HG02623 (cell line): ENCODE results near the gene P2RY2.
"Not testable (repeated sequence)": the region's sequence is repeated elsewhere in the genome, so short reads cannot be mapped to it uniquely, and the experiment has no call there.

Experiments
- ATAC-seq: cut with Tn5 transposase; IDR thresholded peaks from one replicate; pipeline ENCODE4 v1.9.1; 2021; ENCODE audit warnings: moderate library complexity; ENCODE audit not compliant: unreplicated experiment

The P2RY2 gene

DNA sequence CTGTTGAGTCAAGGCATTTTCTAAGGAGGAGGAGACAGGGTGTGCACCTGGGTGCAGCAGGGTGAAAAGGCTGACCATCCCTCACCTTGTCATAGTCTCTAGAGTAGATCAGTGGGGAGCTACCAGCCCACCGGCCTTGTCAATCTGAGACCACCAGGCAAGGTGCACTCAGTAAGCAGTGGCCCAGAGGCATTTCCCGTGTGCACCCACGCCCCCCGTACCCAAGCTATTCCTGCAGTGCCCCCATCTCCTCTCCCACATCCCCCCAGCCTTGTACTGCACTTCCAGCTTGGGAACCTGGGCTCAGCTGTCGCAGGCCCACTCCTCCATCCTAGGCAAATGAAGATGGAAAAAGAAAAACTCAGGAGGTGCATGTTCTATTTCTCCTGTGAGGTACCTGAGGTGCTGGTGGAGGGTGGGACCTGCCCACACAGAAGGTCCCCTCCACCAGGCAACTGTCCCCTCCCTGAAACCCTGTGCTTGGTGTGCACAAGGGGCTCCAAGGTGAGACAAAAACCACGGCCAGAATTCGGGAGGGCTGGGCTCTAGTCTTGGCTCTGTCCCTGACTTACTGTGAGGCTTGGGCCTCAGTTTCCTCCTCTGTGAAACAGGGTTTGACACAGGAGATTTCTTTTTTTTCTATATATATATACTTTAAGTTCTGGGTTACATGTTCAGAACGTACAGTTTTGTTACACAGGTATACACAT lies 8.4 kb downstream of the P2RY2 start:
- no peak for ATAC-seq

DNA sequence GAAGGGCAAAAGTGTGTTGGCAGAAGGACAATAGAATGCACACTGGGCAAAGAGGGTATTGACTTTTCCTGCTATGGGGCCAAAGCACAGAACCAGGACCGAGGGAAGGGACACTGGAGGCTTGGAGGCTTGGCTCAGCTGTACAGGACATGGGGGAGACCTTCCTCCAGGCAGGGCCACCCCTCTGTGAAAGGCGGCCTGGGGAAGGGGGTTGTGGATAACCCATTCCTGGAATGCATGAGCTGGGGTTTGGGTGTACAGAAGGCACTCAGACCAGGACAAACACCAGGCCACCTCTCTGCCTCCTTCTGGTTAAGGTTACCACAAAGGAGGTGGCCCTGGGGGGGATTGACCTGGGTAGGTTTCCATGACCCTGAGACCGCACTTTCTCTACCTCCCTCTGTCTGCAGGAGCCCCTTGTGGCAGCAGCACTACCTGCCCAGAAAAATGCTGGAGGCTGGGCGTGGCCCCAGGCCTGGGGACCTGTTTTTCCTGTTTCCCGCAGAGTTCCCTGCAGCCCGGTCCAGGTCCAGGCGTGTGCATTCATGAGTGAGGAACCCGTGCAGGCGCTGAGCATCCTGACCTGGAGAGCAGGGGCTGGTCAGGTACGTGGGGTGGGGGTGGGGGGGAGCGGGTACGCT lies 9.6 kb downstream of the P2RY2 start:
- ATAC-seq = no peak

DNA sequence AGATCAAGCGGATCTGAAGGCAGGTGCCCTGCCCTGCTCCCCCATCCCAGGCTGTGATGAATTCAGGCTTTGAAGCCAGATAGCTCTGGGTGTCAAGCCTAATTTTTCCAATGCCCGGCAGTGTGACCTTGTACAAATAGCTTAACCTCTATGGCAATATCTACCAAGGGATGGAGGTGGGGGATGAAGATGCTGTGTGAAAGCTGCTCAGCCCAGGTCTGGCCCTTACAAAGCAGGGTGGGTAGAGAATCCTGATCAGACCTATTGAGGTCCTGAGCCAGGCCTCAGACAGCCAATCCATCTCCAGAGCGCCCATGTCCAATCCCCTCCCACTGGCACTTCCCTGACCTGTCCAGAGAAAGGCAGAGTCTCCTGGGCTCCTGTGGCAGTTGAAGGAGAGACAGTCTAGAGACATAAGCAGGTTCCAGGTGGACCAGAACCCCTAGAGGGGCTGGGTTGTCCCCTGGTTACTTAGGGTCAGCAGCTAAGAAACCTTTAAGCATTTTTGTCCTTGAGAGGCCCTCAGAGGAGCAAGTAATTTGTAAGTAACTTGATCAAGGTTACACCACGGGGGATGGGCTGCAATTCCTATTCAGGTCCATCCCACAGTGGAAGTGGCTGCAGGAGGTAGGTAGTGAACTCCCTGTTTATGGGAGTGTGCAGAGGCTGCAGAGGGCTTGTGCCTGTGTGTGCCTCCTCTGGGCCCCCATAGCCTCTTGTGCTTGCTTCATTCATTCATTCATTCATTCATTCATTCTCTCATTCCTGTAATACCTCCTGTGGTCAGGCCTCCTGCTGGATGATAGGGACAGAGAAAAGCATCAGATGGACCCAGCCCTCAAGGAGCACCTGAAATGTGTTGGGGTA lies 10.4 kb downstream of the P2RY2 start:
- no peak for ATAC-seq

DNA sequence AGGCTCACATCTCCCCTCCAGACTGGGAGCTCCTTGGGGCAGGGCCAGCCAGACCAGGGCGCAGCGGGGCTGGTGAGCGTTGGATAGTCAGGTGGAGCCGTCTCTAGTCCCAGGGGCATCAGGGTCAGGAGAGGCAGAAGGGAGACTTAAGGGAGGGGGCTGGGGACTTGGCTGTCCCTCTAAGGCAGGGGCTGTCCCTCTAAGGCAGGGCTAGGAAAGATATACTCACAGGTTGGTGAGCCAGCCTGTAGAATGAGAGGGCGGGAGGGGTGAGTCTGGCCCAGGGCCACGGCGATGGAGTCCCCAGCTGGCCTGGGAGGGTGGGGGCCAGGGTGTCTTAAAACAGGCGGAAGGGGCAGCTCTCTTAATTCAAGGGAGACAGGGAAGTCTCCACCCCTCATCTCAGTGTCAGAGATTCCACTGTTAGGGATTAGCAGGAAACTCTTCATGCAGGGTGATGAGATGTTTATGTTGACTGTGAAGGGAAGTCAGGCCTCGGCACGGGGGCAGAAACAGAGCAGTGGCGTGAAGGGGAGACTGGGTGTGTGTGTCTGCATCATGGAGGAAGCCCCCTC lies 11.3 kb downstream of the P2RY2 start:
- no peak for ATAC-seq

DNA sequence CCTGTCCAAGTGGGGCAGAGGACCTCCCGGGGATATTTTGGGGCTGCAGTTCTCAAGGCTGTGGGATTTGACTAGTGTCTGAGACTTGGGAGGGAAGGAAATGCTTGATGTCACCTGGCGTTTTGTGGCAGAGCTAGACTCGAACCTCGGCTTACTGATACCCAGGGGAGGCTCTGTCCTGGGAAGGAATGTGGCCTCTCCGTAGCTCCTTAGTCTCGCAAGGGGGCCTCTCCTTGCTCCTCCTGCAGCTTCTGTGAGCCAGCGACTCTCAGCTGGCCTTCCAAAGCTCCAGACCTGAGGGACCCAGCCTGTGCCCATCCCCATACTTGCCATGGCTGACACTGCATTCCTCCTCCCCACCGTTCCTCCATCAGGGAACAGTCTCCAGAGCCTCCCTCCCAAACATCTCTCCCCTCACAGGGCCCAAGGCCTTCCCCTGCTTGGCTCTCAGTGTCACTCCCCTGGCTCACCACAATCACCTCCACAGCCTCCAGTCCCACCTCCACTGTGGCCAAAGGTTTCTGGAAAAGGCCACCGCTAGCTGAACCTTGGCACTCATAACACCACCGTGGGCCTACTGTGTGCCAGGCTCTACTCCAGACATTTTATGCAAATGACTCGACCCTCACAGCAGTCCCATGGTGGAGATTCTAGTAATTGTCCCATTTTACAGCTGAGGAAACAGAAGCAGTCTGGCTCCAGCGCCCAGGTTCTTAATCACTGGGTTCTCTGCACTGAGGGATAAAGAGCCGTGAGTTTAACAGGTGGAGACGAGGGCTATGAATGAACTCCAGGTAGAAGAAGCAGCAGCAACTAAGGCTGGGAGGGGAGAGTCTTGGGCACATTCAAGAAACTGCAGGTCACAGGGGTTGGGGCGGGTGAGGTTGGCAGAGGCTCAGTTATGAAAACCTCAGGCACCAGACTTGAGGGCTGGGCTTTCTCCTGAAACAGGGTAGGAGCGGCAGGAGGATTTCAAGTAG lies 12.1 kb downstream of the P2RY2 start:
- no peak for ATAC-seq

DNA sequence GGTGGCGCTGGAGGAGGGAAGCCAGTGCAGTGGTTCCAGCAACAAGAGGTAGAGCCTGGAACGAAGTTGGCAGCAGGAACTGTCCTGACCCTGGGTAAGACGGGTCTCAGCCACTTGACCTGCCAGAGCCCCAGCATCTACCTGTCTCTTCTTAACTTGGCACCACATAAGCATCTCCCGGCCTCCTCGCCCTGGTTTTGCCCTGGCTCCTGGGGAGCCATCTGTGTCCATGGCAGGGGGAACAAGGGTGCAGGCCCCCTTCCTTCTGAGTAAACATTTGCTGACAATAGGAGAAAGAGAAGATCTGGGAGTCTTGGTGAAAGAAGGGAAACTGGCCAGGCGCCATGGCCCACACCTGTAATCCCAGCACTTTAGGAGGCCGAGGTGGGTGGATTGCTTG lies 12.8 kb downstream of the P2RY2 start:
- ATAC-seq = no peak

DNA sequence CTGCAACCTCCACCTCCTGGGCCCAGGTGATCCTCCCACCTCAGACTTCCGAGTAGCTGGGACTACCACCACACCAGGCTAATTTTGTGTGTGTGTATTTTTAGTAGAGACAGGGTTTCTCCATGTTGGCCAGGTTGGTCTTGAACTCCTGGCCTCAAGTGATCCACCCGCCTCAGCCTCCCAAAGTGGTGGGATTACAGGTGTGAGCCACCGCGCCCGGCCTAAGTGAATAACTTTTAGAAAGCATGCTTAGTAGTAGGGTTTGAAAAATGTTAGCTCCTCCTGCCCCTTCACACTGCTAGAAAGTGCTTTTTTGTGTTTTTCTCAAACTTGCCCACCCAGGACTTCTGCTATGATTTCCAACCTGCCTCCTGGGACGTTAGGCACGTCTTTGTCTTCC lies 14.4 kb downstream of the P2RY2 start:
- ATAC-seq = not testable (repeated sequence)

DNA sequence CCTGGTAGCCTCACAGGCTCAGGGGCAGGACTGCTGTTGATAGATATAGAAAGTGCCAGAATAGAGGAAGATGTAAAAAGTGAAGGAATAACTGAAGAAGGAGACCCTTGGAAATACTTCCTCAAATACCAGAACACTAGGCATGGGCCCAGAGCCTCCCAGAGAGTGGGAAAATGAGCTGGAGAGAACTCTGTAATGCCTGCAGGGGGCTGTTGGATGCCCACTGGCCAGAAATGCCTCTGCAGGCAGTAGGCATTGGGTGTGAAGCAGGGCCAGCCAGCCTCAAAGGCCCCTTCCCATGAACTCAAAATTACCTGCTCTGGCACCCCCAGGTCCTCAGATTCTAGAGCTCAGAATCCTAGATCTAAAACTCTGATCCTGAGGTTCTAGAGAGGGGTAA lies 15.1 kb downstream of the P2RY2 start:
- no peak for ATAC-seq

DNA sequence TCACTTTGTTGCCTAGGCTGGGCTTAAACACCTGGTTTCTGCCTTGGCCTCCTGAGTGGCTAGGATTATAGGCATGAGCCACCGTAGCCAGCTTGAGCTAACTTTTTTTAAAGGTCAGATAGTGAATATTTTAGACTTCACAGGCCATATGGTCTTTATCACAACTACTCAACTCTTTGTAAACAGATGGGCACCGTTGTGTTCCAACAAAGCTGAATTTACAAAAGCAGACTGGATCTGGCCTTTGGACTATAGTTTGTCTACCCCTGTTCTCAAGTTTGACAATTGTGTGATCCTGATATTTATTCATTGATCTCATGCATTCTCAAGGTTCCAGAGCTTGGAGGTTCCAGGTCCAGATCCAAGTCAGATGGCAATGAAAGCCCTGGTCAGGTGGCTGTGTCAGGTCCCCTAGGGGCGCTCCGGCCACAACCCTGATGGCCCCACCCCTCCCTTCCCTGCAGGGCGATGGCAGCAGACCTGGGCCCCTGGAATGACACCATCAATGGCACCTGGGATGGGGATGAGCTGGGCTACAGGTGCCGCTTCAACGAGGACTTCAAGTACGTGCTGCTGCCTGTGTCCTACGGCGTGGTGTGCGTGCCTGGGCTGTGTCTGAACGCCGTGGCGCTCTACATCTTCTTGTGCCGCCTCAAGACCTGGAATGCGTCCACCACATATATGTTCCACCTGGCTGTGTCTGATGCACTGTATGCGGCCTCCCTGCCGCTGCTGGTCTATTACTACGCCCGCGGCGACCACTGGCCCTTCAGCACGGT lies 15.8 kb downstream of the P2RY2 start:
- no peak for ATAC-seq

DNA sequence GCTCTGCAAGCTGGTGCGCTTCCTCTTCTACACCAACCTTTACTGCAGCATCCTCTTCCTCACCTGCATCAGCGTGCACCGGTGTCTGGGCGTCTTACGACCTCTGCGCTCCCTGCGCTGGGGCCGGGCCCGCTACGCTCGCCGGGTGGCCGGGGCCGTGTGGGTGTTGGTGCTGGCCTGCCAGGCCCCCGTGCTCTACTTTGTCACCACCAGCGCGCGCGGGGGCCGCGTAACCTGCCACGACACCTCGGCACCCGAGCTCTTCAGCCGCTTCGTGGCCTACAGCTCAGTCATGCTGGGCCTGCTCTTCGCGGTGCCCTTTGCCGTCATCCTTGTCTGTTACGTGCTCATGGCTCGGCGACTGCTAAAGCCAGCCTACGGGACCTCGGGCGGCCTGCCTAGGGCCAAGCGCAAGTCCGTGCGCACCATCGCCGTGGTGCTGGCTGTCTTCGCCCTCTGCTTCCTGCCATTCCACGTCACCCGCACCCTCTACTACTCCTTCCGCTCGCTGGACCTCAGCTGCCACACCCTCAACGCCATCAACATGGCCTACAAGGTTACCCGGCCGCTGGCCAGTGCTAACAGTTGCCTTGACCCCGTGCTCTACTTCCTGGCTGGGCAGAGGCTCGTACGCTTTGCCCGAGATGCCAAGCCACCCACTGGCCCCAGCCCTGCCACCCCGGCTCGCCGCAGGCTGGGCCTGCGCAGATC lies 16.5 kb downstream of the P2RY2 start:
- ATAC-seq = no peak

DNA sequence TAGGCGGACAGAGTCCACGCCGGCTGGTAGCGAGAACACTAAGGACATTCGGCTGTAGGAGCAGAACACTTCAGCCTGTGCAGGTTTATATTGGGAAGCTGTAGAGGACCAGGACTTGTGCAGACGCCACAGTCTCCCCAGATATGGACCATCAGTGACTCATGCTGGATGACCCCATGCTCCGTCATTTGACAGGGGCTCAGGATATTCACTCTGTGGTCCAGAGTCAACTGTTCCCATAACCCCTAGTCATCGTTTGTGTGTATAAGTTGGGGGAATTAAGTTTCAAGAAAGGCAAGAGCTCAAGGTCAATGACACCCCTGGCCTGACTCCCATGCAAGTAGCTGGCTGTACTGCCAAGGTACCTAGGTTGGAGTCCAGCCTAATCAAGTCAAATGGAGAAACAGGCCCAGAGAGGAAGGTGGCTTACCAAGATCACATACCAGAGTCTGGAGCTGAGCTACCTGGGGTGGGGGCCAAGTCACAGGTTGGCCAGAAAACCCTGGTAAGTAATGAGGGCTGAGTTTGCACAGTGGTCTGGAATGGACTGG lies 17.2 kb downstream of the P2RY2 start:
- ATAC-seq = no peak

DNA sequence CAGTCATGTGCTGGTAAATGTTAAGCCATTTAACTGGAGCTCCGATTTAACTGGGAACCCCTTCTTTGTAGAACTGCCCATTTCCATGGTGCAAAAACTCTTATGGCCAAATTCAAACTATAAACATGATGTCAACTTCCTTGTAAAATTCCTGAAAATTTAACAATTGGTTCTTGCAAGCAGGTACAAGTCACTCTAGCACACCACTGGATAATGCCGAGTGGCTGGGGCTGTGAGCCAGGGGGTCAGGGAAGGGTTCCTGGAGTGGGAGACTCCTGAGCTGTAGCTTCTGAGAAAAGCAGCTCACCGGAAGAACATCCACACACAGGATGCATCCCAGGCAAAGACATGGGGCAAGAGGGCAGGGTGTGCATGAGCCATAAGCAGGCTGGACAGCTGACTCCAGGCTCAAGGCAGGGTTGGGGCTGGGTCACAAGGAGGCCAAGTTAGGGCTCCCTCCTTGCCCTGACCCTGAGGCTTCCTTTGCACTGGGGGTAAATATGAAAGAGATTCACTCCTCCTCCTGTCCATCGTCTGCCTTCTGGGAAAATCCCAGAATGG lies 18.2 kb downstream of the P2RY2 start:
- ATAC-seq = no peak

DNA sequence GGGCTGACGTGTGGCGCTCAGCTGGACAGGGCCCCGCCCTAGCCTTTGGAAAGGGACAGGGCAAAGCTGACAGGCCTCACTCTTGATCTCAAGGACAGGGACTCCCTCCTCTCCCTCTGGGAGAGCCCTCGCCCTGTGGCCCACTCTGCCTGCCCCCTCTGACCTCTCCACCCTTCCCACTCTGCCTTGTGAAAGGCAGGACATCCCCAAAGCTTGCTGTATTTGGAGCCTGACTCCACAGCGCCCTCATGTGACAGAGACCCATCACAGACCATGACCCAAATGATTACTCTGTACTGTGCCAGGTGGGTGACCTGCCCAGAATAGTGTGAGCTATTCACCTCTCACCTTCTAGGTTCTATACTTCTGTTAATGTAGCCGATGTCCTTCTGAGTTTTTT lies 18.8 kb downstream of the P2RY2 start:
- ATAC-seq = no peak

DNA sequence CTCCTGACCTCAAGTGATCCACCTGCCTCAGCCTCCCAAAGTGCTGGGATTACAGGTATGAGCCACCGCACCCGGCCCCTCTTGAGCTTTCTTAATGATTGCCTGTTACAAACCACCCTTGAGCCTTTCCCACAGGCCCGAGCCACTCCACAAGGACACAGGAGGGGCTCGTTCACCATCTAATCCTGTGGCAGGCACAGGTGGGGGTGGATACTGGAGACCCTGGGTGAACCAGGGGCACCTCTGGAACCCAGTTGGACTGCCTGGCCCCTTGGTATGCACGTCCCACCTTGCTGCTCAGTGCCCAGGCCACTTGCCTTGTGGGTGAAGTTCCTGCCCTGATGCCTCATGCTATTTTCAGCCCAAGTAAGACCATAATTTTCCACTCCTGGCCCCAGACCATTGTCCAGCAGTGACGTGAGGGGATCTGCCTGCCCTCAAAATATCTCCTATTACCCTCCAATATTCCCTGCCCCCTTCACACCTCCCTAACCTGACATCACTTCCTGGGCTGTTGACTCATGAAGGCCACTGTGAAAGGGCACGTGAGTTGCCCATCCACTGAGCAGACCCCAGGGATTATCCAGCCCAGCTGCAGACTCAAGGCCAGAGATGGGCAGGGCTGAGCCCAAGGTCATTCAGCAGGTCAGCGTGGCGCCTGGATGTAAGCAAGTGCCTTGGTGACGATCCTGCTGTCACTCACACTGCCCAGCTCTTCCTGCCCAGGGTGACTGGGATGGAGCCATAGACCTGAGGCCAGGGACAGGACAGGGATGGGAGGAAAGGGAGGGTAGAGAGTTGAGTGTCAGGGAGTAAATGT lies 19.6 kb downstream of the P2RY2 start:
- no peak for ATAC-seq

DNA sequence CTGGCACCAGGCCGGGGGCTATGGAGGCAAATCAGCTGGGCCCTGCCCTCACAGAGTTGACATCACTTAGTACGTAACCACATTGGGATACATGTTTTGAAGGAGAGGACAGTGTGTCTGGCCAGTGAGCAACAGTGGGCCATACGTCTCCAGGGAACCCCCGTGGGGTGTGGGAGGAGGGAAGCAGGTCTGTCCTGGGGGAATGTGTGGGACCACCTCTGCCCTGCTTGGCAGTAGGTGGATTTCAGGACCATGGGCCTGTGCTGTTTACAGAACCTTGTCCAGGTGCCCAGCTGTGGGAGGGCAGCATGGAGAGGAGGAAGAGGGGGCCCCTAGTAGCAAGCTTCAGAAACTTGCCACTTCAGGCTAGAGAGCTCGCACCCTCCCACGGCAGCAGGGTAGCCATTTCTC lies 21.0 kb downstream of the P2RY2 start:
- ATAC-seq = no peak

DNA sequence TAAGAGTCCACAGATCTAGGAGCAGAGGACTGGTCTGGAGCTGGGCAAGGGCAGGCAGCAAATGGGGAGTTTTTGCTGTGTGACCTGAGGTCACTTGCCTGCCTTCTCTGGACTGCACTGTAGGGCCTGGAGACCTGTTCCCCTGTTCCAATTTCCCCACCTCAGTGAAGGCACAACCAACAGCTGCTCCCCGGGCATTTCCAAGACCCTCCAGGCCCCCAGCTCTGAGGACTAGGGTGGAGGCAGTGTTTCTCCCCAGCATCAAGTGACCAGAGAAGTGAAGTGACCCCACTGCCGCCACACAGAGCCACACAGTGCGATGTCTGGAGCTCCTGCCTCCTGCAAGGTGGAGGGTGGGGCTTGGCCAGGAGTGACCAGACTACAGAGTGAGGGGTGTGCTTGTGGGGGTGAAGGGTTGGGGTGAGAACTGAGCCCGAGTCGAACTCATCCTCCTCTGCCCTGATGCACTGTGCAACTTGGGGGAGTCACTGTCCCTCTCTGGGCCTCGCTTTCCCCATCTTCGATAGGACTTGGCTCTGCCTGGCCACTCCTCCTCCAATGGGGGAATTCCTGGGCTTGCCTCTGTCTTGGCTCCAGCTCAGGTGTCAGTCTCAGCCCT lies 21.6 kb downstream of the P2RY2 start:
- no peak for ATAC-seq

DNA sequence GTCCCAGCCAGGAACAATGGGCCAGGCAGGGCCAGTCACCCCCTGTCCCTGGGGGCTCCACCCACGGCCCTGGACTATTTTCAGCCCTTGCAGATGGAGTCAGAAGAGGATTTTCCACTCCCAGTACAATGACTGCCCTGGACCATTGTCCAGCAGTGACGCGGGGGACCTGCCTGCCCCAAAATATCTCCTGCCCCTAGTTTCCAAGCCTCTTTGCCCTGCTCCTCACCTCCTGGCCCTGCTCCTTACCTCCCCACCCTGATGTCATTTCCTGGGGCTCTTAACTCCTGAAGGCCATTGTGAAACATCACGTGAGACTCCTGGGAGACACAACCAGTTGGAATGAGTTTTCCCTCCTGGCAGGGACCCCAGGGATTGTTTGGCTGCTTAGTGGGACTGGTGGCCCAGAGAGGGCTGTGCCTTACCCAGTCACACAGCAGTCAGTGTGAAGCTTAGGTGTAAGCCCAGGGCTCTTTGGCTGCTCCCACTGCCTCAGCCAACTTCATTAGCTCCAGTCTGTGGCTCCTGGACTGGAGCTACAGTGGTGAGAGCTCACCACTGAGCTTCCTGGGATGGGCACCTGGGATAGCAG lies 22.2 kb downstream of the P2RY2 start:
- no peak for ATAC-seq
